ENCODE measurements around the gene STARD8.

DNA sequence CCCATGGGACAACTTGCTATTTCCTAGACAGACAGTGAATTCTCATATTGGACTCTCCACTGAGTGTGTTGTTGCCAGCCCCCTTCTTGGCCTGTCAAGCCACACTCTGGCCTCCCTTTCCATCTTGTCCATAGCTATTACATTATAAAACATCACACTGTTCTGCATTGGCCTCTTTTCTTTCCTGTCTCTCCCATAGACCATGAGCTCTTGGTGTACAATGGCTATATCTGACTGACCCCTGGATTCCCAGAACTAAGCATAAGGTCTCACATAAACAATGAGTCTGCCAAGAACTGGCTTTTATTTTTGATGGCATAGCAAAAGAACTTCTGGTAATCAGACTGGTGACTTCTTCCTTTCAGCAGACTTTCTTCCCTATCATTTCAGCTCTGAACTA is 23.8 kb downstream of the STARD8 start:
- TF ChIP-seq, protein P1, sequence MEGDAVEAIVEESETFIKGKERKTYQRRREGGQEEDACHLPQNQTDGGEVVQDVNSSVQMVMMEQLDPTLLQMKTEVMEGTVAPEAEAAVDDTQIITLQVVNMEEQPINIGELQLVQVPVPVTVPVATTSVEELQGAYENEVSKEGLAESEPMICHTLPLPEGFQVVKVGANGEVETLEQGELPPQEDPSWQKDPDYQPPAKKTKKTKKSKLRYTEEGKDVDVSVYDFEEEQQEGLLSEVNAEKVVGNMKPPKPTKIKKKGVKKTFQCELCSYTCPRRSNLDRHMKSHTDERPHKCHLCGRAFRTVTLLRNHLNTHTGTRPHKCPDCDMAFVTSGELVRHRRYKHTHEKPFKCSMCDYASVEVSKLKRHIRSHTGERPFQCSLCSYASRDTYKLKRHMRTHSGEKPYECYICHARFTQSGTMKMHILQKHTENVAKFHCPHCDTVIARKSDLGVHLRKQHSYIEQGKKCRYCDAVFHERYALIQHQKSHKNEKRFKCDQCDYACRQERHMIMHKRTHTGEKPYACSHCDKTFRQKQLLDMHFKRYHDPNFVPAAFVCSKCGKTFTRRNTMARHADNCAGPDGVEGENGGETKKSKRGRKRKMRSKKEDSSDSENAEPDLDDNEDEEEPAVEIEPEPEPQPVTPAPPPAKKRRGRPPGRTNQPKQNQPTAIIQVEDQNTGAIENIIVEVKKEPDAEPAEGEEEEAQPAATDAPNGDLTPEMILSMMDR (IDR thresholded peaks at IDR 0.05; ENCODE audit: low read length), result no peak
- TF ChIP-seq EZH2 (IDR thresholded peaks at IDR 0.05; ENCODE audit: borderline replicate concordance, low read length), result no peak
